Measurements from ENCODE around the gene SDE2.

SDE2 gene

GRCh38 chr1:226029093-226029496 lies 30.0 kb upstream of the SDE2 start:
- TF ChIP-seq CTCF (IDR thresholded peaks at IDR 0.05; ENCODE audit: insufficient read depth, low read length, missing control alignments) = no peak
- POLR2A ChIA-PET = no interaction called here
- no peak for DNase-seq (ENCODE audit: low read depth, low spot score)
- CTCF ChIA-PET = interaction anchor here (0.6 to 1.2 kb wide), 3 partner anchors 34 to 215 kb away, joined by 3 read pairs; no protein-coding TSS in a partner anchor
- no peak overlapping the region for H3K4me3 ChIP-seq (ENCODE audit: low read depth, low read length)

GRCh38 chr1:226027538-226028217 lies 28.5 kb upstream of the SDE2 start:
- CTCF ChIA-PET = no interaction called here
- POLR2A ChIA-PET = no interaction called here
- no peak for TF ChIP-seq CTCF (IDR thresholded peaks at IDR 0.05; ENCODE audit: insufficient read depth, low read length, missing control alignments)
- DNase-seq (ENCODE audit: low read depth, low spot score) = no peak
- no peak overlapping the region for H3K4me3 ChIP-seq (ENCODE audit: low read depth, low read length)

GRCh38 chr1:226026833-226027232 lies 27.7 kb upstream of the SDE2 start:
- DNase-seq (ENCODE audit: low read depth, low spot score) = no peak
- H3K4me3 ChIP-seq (ENCODE audit: low read depth, low read length) = no peak overlapping the region
- ChIA-PET CTCF (no interaction called here), POLR2A (no interaction called here)
- TF ChIP-seq CTCF (IDR thresholded peaks at IDR 0.05; ENCODE audit: insufficient read depth, low read length, missing control alignments) = no peak

- TF ChIP-seq CTCF (IDR thresholded peaks at IDR 0.05; ENCODE audit: insufficient read depth, low read length, missing control alignments) = no peak
- no peak overlapping the region for H3K4me3 ChIP-seq (ENCODE audit: low read depth, low read length)
- no peak for DNase-seq (ENCODE audit: low read depth, low spot score)
- POLR2A ChIA-PET = no interaction called here
- CTCF ChIA-PET = no interaction called here
Observed at GRCh38 chr1:226023735-226024134, 24.6 kb upstream of the SDE2 start.

GRCh38 chr1:226021801-226022200 lies 22.7 kb upstream of the SDE2 start:
- TF ChIP-seq CTCF (IDR thresholded peaks at IDR 0.05; ENCODE audit: insufficient read depth, low read length, missing control alignments) = no peak
- ChIA-PET CTCF (no interaction called here), POLR2A (no interaction called here)
- H3K4me3 ChIP-seq (ENCODE audit: low read depth, low read length) = no peak overlapping the region
- DNase-seq (ENCODE audit: low read depth, low spot score) = no peak

- H3K4me3 ChIP-seq (ENCODE audit: low read depth, low read length) = no peak overlapping the region
- no peak for DNase-seq (ENCODE audit: low read depth, low spot score)
- CTCF ChIA-PET = no interaction called here
- TF ChIP-seq CTCF (IDR thresholded peaks at IDR 0.05; ENCODE audit: insufficient read depth, low read length, missing control alignments) = no peak
- POLR2A ChIA-PET = no interaction called here
Observed at GRCh38 chr1:226021401-226021800, 22.3 kb upstream of the SDE2 start.

Measured in AG04449 (cell line).